ENCODE measurements around the gene SPANXC.

The SPANXC gene

DNA sequence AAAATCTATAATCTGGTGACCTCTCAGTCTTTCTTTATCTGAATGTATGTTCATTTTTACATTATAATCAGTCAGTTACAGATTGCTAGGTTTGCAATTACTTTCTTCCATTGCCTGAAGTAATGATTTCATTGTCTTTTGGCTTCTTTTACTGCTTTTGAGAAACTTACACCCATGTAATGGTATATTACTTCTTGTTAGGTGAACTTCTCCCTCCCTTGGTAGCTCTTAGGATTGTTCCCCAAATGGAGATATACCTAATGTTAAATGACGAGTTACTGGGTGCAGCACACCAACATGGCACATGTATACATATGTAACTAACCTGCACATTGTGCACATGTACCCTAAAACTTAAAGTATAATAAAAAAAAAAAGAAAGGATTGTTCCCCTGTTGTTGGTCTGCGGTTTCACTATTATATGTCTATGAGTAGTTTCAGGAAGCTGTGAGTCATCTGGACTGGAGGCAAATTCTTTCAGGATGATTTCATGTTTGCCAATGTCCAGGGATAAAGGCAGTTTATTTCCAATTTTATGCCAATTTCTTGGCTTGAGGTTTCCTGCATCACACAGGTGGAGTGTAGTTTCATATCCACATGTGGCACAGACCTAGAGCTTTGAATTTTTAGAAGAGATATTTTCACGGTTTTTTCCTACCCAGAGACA, 21.8 kb downstream of the SPANXC start:
- Histone ChIP-seq H3K79me2 (ENCODE audit: insufficient read depth, low read depth) (no peaks in the 10 kb centered on the region), H3K4me1 (ENCODE audit: low read depth, poor library complexity, severe bottlenecking) (no peaks in the 10 kb centered on the region), H3K36me3 (ENCODE audit: insufficient read depth) (no peaks in the 10 kb centered on the region), H3K9ac (no peak overlapping the region), H4K20me1 (ENCODE audit: insufficient read depth) (no peaks in the 10 kb centered on the region), H2AFZ (ENCODE audit: low read depth) (no peak overlapping the region), H3K4me2 (no peak overlapping the region), H3K27me3 (ENCODE audit: insufficient read depth, low read depth) (no peaks in the 10 kb centered on the region), H3K27ac (no peak overlapping the region), H3K4me3 (IDR thresholded peaks at IDR 0.05; ENCODE audit: insufficient read depth, low read depth, low read length) (no peak overlapping the region)
- no peak for TF ChIP-seq CTCF (conservative IDR thresholded peaks at IDR 0.05; ENCODE audit: low read depth, low read length)

- Histone ChIP-seq H3K36me3 (ENCODE audit: insufficient read depth) (no peaks in the 10 kb centered on the region), H3K4me2 (no peak overlapping the region), H3K79me2 (ENCODE audit: insufficient read depth, low read depth) (no peaks in the 10 kb centered on the region), H3K27me3 (ENCODE audit: insufficient read depth, low read depth) (no peaks in the 10 kb centered on the region), H4K20me1 (ENCODE audit: insufficient read depth) (no peaks in the 10 kb centered on the region), H3K4me3 (IDR thresholded peaks at IDR 0.05; ENCODE audit: insufficient read depth, low read depth, low read length) (no peak overlapping the region), H3K9ac (no peak overlapping the region), H3K27ac (no peak overlapping the region), H3K4me1 (ENCODE audit: low read depth, poor library complexity, severe bottlenecking) (no peaks in the 10 kb centered on the region), H2AFZ (ENCODE audit: low read depth) (no peak overlapping the region)
- TF ChIP-seq CTCF (conservative IDR thresholded peaks at IDR 0.05; ENCODE audit: low read depth, low read length) = no peak
Observed at GRCh38 chrX:141214196-141214595, 28.1 kb downstream of the SPANXC start.

GRCh38 chrX:141201962-141202361, 40.4 kb downstream of the SPANXC start:
- no peaks in the 10 kb centered on the region for H3K27me3 ChIP-seq (ENCODE audit: insufficient read depth, low read depth)
- no peak for TF ChIP-seq CTCF (conservative IDR thresholded peaks at IDR 0.05; ENCODE audit: low read depth, low read length)
- no peak overlapping the region for H2AFZ ChIP-seq (ENCODE audit: low read depth)

More at GRCh38 chrX:141201962-141202361, 40.4 kb downstream of the SPANXC start:
- no peak overlapping the region for H3K9ac ChIP-seq
- no peak overlapping the region for H3K4me3 ChIP-seq (IDR thresholded peaks at IDR 0.05; ENCODE audit: insufficient read depth, low read depth, low read length)
- H3K36me3 ChIP-seq (ENCODE audit: insufficient read depth) = no peaks in the 10 kb centered on the region
- H3K4me1 ChIP-seq (ENCODE audit: low read depth, poor library complexity, severe bottlenecking) = no peaks in the 10 kb centered on the region
- no peaks in the 10 kb centered on the region for H4K20me1 ChIP-seq (ENCODE audit: insufficient read depth)
- no peak overlapping the region for H3K4me2 ChIP-seq
- no peak overlapping the region for H3K27ac ChIP-seq
- H3K79me2 ChIP-seq (ENCODE audit: insufficient read depth, low read depth) = no peaks in the 10 kb centered on the region
